GM12878 (cell line): ENCODE measurements around the gene MAP4K2. TPM values are rescaled to one million over a fixed set of nuclear protein-coding genes. Genes with fewer than 3 reads are reported as not detected.

Experiments
- ATAC-seq: fragments of 200-7000 bp; cut with Tn5 transposase; 3 replicates; pipeline ENCODE4 v1.9.1; 2020; ENCODE audit warnings: mild to moderate bottlenecking, moderate library complexity
- BruUV-seq: library from RNA; stranded (reverse); fragments of 400-500 nt; replicated peaks from 2 replicates; lab custom pipeline; 2021; lab: Mats Ljungman, UMichigan
- CTCF ChIA-PET: fragments of 300-600 bp; sonication (Branson Sonifier 250); formaldehyde crosslinking; extraction: SDS; loops from one replicate; lab custom pipeline; 2021; ENCODE audit warnings: inconsistent platforms; lab: Yijun Ruan, JAX
- POLR2A ChIA-PET: fragments of 350-600 bp; formaldehyde crosslinking; extraction: SDS; loops from one replicate; lab custom pipeline; 2021; ENCODE audit warnings: inconsistent platforms; lab: Charles Lee
- RAD21 ChIA-PET: fragments of 300-600 bp; sonication (Branson Sonifier 250); formaldehyde crosslinking; loops from one replicate; lab custom pipeline; 2023; ENCODE audit warnings: antibody characterized with exemption; ENCODE audit not compliant: unreplicated experiment; lab: Charles Lee
- SMC1A ChIA-PET: fragments of 300-600 bp; sonication (Branson Sonifier 250); formaldehyde crosslinking; loops from one replicate; lab custom pipeline; 2023; ENCODE audit not compliant: unreplicated experiment, uncharacterized antibody; lab: Charles Lee
- DNase-seq: peaks from one replicate; pipeline ENCODE4 v3.0.0-alpha.2; 2011; ENCODE audit warnings: low read depth, low spot score
- FAIRE-seq: peaks from 3 replicates; lab custom pipeline; 2011; peaks lifted over from hg19 to GRCh38; lab: Jason Lieb, UNC
- H2AFZ ChIP-seq: 2 replicates; pipeline ENCODE4 v1.6.0; 2011; ENCODE audit warnings: low read depth, low read length, control low read depth; ENCODE audit not compliant: control insufficient read depth
- H3K27ac ChIP-seq: 2 replicates; pipeline ENCODE4 v1.5.1; 2011; ENCODE audit warnings: control low read depth; ENCODE audit not compliant: control insufficient read depth, insufficient read depth
- H3K27me3 ChIP-seq, 2 experiments: replicated peaks in 1 of 2; 2 replicates each; pipeline versions ENCODE4 v1.6.0 to v1.6.1; 2011; ENCODE audit warnings: low read length in 1 of 2; ENCODE audit not compliant: control insufficient read depth in 2 of 2, insufficient read depth in 2 of 2
- H3K36me3 ChIP-seq, 2 experiments: 2 replicates each; pipeline ENCODE4 v1.5.1; 2011; ENCODE audit warnings: low read length in 1 of 2; ENCODE audit not compliant: control insufficient read depth in 2 of 2, insufficient read depth in 2 of 2
- H3K4me1 ChIP-seq: 2 replicates; pipeline ENCODE4 v1.6.1; 2011; ENCODE audit warnings: mild to moderate bottlenecking, low read length, moderate library complexity, mixed read lengths; ENCODE audit not compliant: control insufficient read depth, insufficient read depth
- H3K4me2 ChIP-seq: 2 replicates; pipeline ENCODE4 v1.6.0; 2011; ENCODE audit warnings: control low read depth; ENCODE audit not compliant: control insufficient read depth, insufficient read depth
- H3K4me3 ChIP-seq: fragments of 200-600 bp; sonication (generic); 2 replicates; pipeline ENCODE4 v1.5.1; 2016
- H3K79me2 ChIP-seq: 2 replicates; pipeline ENCODE4 v1.6.0; 2011; ENCODE audit warnings: low read length; ENCODE audit not compliant: control insufficient read depth, insufficient read depth
- H3K9ac ChIP-seq: 2 replicates; pipeline ENCODE4 v1.8.0; 2011; ENCODE audit warnings: low read length, control low read depth, mixed read lengths; ENCODE audit not compliant: control insufficient read depth, insufficient read depth
- H3K9me3 ChIP-seq: replicated peaks from 3 replicates; pipeline ENCODE4 v1.5.1; 2011; ENCODE audit warnings: mild to moderate bottlenecking, low read length; ENCODE audit not compliant: control insufficient read depth, insufficient read depth
- H4K20me1 ChIP-seq: 2 replicates; pipeline ENCODE4 v1.6.0; 2011; ENCODE audit not compliant: control insufficient read depth, insufficient read depth
- CBX3 ChIP-seq: fragments of 200-600 bp; sonication (generic); IDR thresholded peaks from 2 replicates; pipeline ENCODE4 v1.6.1; 2016; ENCODE audit warnings: low read depth, borderline replicate concordance
- ESRRA ChIP-seq: IDR thresholded peaks from 2 replicates; pipeline ENCODE4 v1.6.1; 2012; ENCODE audit warnings: mild to moderate bottlenecking, low read length, improper control_type of control experiment
- FOS ChIP-seq: IDR thresholded peaks from 3 replicates; pipeline ENCODE4 v1.6.1; 2011; ENCODE audit warnings: borderline replicate concordance; ENCODE audit not compliant: insufficient read length; ENCODE audit errors: extremely low read depth
- FOXM1 ChIP-seq: IDR thresholded peaks from 2 replicates; pipeline ENCODE4 v1.6.1; 2012; ENCODE audit warnings: low read depth, mild to moderate bottlenecking, inconsistent platforms, low read length, moderate library complexity
- NFYA ChIP-seq: IDR thresholded peaks from 2 replicates; pipeline ENCODE4 v1.6.1; 2011; ENCODE audit warnings: low read depth, mild to moderate bottlenecking, low read length, improper control_type of control experiment, borderline replicate concordance
- PAX5 ChIP-seq: IDR thresholded peaks from 2 replicates; pipeline ENCODE4 v1.6.1; 2011; ENCODE audit warnings: low read depth, low read length, borderline replicate concordance
- POLR2AphosphoS5 ChIP-seq: IDR thresholded peaks from 2 replicates; pipeline ENCODE4 v1.6.1; 2011; ENCODE audit warnings: mild to moderate bottlenecking, low read length, inconsistent platforms
- SIX5 ChIP-seq: IDR thresholded peaks from 2 replicates; pipeline ENCODE4 v1.6.1; 2011; ENCODE audit warnings: mild to moderate bottlenecking, low read depth, low read length, moderate library complexity; ENCODE audit not compliant: severe bottlenecking
- ZNF384 ChIP-seq: IDR thresholded peaks from 2 replicates; pipeline ENCODE4 v1.6.1; 2012; ENCODE audit warnings: low read depth, mild to moderate bottlenecking, low read length, improper control_type of control experiment, borderline replicate concordance
- ZNF622 ChIP-seq: fragments of 450-650 bp; IDR thresholded peaks from 2 replicates; pipeline ENCODE4 v1.6.1; 2017; ENCODE audit warnings: mild to moderate bottlenecking, inconsistent platforms
- WGBS: methylation state at CpG from one replicate; pipeline ENCODE4 v1.1.6; 2016; ENCODE audit warnings: low lambda C conversion rate; ENCODE audit not compliant: insufficient replicate concordance, insufficient coverage; ENCODE audit errors: missing lambda C conversion rate; 5-methylcytosine and 5-hydroxymethylcytosine counted together
- in situ Hi-C: fragments of 300-500 bp; cut with MboI; formaldehyde crosslinking; loops from 9 replicates; pipeline ENCODE4 v1.14.3; 2018; ENCODE audit warnings: mixed read lengths
- intact Hi-C: fragments of 100-400 bp; cut with micrococcal nuclease; formaldehyde crosslinking; loops from one replicate; pipeline ENCODE4 v1.14.2; 2022; ENCODE audit not compliant: unreplicated experiment
- polyA plus RNA-seq, 11 experiments: library from polyadenylated mRNA; depleted of rRNA in 4 of 11; unstranded in 6 of 11; stranded (reverse) in 5 of 11; fragments of >200 nt; fragmentation: Nextera tagmentation in 4 of 11; fragmentation: Illumina TruSeq in 1 of 11; extraction: Ambion mirVana in 4 of 11; extraction: Trizol in 1 of 11; gene quantifications; 1 replicate in 1 of 11; 2 replicates in 10 of 11; pipeline versions ENCODE4 v1.2.1 to v1.2.3, GENCODE V29; 2011 to 2016; ENCODE audit warnings: inconsistent platforms in 2 of 11, missing spikeins in 2 of 11, low read depth in 1 of 11
- total RNA-seq, 4 experiments: library from RNA; depleted of rRNA in 3 of 4; stranded (reverse); fragments of >200 nt in 3 of 4; fragmentation: Illumina TruSeq in 1 of 4; extraction: Trizol in 1 of 4; gene quantifications; 2 replicates each; pipeline versions ENCODE4 v1.2.1 to v1.2.3, GENCODE V29; 2013 to 2021
- TF ChIP-seq, protein P1 (sequence below): IDR thresholded peaks from 2 replicates; pipeline ENCODE4 v1.6.1; 2012; ENCODE audit warnings: low read depth, low read length, improper control_type of control experiment
- TF ChIP-seq, protein P2 (sequence below): fragments of 450-650 bp; formaldehyde crosslinking; IDR thresholded peaks from 2 replicates; pipeline ENCODE4 v1.4.0; 2022; ENCODE audit warnings: mild to moderate bottlenecking, moderate library complexity
- TF ChIP-seq, protein P3 (sequence below): fragments of 450-650 bp; IDR thresholded peaks from 2 replicates; pipeline ENCODE4 v1.6.1; 2016; ENCODE audit warnings: mild to moderate bottlenecking
- TF ChIP-seq, protein P4 (sequence below): fragments of 450-650 bp; IDR thresholded peaks from 2 replicates; pipeline ENCODE4 v1.6.1; 2017; ENCODE audit warnings: antibody characterized with exemption, mild to moderate bottlenecking, moderate library complexity

Gene MAP4K2
- total and polyA plus RNA-seq, 10 of the 15 experiments (the other 5 are each of a cell fraction or from before 2014, with no cell fraction given), result 0.98 to 78.1 (median 48.9) TPM

DNA sequence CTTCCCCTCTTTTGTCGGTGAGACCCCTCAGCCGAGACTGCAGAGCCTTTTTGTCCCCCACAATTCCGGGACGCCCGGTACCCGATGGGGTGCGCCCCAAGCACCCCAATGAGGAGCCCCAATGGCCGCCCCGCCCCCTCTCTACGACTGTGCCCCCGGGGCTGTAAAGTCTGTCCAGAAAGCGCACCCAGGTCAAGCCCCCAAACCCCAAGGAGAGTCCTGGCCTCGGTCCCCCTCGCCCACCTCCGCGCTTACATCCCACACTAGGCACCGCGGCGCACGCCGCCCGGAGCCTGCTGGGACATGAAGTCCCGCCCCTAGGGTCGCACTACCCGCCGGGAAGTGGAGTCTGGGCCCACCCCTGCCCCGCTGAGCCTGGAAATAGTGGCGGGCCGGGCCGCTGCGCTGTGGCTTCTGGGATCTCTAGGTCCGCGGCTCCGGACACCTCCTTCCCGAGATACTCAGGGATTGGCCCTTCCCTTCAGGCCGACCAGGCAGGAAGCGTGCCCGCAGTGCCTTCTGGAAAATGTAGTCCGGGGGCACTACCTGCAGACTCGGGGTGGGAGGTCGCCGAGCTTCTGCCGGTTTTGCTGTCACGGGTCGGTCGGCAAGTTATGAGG lies 7.4 kb upstream of the MAP4K2 start, which contains the start of gene MEN1:
Gene MEN1, minus strand, starts transcription at position 281 of the 620 bp plus-strand sequence. CDS start 442 bp downstream, outside the sequence.
- FAIRE-seq (peak; percentile 64), ATAC-seq (peak; percentile 90), DNase-seq (peak; percentile 55)
- peaks cover 22% of the 10 kb centered on the region for H3K4me1 ChIP-seq
- ChIA-PET RAD21 (interaction anchor here (1.1 to 1.7 kb wide), 4 partner anchors 10 to 67 kb away, joined by 3 to 6 read pairs (median 4); partner anchors contain the start of genes CDC42BPG and RASGRP2), SMC1A (interaction anchor here (0.7 to 2.5 kb wide), 6 partner anchors 8 to 38 kb away, joined by 3 to 6 read pairs (median 4); partner anchors contain the start of gene MAP4K2), POLR2A (interaction anchor here (0.7 to 1.5 kb wide), 8 partner anchors 9 to 228 kb away, joined by 3 to 8 read pairs (median 3); partner anchors contain the start of gene PPP2R5B), CTCF (interaction anchor here (0.8 to 1.6 kb wide), 3 partner anchors 11 to 121 kb away, joined by 3 to 6 read pairs (median 3); no protein-coding TSS in a partner anchor)
- no peaks in the 10 kb centered on the region for H4K20me1 ChIP-seq
- 1% methylated on average over 45 of the region's 46 CpGs for WGBS
- peak within 1 kb of the TSS; percentile 94 for H3K4me3 ChIP-seq
- peak within 1 kb of the TSS; percentile 84 for H3K4me2 ChIP-seq
- H3K79me2 ChIP-seq, result peaks cover 2% of the 10 kb centered on the region
- peak within 1 kb of the TSS; percentile 80 for H2AFZ ChIP-seq
- H3K27me3 ChIP-seq, result no peaks in the 10 kb centered on the region
- peak within 1 kb of the TSS; percentile 50 for H3K27ac ChIP-seq
- BruUV-seq, result no TSS peak
- H3K36me3 ChIP-seq, result no peaks in the 10 kb centered on the region; a peak in 2 of 4 replicates
- H3K9ac ChIP-seq, result peak within 1 kb of the TSS; percentile 70; the same call in 1 of the 2 replicates
- in situ Hi-C loops, result no loop called here
- intact Hi-C loops, result no loop called here
- no peaks in the 10 kb centered on the region for H3K9me3 ChIP-seq
- TF ChIP-seq POLR2AphosphoS5 (peak; percentile 43; the same call in 1 of the 2 replicates), SIX5 (peak; percentile 77), CBX3 (no peak), ESRRA (no peak), FOXM1 (no peak), FOS (no peak), PAX5 (no peak), ZNF622 (no peak), NFYA (no peak), ZNF384 (no peak)
- TF ChIP-seq, protein P1, sequence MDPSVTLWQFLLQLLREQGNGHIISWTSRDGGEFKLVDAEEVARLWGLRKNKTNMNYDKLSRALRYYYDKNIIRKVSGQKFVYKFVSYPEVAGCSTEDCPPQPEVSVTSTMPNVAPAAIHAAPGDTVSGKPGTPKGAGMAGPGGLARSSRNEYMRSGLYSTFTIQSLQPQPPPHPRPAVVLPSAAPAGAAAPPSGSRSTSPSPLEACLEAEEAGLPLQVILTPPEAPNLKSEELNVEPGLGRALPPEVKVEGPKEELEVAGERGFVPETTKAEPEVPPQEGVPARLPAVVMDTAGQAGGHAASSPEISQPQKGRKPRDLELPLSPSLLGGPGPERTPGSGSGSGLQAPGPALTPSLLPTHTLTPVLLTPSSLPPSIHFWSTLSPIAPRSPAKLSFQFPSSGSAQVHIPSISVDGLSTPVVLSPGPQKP, result 0 out of 2 replicates have a peak, but pooled peaks have one; percentile 47
- TF ChIP-seq, protein P2, sequence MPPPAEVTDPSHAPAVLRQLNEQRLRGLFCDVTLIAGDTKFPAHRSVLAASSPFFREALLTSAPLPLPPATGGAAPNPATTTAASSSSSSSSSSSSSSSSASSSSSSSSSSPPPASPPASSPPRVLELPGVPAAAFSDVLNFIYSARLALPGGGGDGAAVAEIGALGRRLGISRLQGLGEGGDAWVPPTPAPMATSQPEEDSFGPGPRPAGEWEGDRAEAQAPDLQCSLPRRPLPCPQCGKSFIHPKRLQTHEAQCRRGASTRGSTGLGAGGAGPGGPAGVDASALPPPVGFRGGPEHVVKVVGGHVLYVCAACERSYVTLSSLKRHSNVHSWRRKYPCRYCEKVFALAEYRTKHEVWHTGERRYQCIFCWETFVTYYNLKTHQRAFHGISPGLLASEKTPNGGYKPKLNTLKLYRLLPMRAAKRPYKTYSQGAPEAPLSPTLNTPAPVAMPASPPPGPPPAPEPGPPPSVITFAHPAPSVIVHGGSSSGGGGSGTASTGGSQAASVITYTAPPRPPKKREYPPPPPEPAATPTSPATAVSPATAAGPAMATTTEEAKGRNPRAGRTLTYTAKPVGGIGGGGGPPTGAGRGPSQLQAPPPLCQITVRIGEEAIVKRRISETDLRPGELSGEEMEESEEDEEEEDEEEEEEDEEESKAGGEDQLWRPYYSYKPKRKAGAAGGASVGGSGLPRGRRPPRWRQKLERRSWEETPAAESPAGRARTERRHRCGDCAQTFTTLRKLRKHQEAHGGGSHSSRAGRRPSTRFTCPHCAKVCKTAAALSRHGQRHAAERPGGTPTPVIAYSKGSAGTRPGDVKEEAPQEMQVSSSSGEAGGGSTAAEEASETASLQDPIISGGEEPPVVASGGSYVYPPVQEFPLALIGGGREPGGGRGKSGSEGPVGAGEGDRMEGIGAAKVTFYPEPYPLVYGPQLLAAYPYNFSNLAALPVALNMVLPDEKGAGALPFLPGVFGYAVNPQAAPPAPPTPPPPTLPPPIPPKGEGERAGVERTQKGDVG (CRISPR knock-in tag), result no peak
- TF ChIP-seq, protein P3, sequence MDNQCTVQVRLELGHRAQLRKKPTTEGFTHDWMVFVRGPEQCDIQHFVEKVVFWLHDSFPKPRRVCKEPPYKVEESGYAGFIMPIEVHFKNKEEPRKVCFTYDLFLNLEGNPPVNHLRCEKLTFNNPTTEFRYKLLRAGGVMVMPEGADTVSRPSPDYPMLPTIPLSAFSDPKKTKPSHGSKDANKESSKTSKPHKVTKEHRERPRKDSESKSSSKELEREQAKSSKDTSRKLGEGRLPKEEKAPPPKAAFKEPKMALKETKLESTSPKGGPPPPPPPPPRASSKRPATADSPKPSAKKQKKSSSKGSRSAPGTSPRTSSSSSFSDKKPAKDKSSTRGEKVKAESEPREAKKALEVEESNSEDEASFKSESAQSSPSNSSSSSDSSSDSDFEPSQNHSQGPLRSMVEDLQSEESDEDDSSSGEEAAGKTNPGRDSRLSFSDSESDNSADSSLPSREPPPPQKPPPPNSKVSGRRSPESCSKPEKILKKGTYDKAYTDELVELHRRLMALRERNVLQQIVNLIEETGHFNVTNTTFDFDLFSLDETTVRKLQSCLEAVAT, result no peak
- TF ChIP-seq, protein P4, sequence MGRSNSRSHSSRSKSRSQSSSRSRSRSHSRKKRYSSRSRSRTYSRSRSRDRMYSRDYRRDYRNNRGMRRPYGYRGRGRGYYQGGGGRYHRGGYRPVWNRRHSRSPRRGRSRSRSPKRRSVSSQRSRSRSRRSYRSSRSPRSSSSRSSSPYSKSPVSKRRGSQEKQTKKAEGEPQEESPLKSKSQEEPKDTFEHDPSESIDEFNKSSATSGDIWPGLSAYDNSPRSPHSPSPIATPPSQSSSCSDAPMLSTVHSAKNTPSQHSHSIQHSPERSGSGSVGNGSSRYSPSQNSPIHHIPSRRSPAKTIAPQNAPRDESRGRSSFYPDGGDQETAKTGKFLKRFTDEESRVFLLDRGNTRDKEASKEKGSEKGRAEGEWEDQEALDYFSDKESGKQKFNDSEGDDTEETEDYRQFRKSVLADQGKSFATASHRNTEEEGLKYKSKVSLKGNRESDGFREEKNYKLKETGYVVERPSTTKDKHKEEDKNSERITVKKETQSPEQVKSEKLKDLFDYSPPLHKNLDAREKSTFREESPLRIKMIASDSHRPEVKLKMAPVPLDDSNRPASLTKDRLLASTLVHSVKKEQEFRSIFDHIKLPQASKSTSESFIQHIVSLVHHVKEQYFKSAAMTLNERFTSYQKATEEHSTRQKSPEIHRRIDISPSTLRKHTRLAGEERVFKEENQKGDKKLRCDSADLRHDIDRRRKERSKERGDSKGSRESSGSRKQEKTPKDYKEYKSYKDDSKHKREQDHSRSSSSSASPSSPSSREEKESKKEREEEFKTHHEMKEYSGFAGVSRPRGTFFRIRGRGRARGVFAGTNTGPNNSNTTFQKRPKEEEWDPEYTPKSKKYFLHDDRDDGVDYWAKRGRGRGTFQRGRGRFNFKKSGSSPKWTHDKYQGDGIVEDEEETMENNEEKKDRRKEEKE, result no peak
